ENCODE measurements around the gene SYT17. TPM values are rescaled to one million over a fixed set of nuclear protein-coding genes. Genes with fewer than 3 reads are reported as not detected.
"Not testable (repeated sequence)": the region's sequence is repeated elsewhere in the genome, so short reads cannot be mapped to it uniquely, and the experiment has no call there.

Gene SYT17
- polyA plus RNA-seq, 2 donors: 3.5 to 6.2 TPM

- Histone ChIP-seq H3K27ac (ENCODE audit: low read depth in 2 of 2, low read length in 1 of 2) (no peak overlapping the region), H3K36me3 (ENCODE audit: control insufficient read depth in 2 of 2, insufficient read depth in 2 of 2, low read length in 1 of 2) (peaks cover 0 to 6% of the 10 kb centered on the region in 2 donors), H3K4me1 (ENCODE audit: control insufficient read depth in 2 of 2, insufficient read depth in 2 of 2, low read length in 1 of 2) (no peaks in the 10 kb centered on the region), H3K9me3 (ENCODE audit: control insufficient read depth in 2 of 2, insufficient read depth in 1 of 2, low read depth in 1 of 2, low read length in 1 of 2) (no peaks in the 10 kb centered on the region), H3K27me3 (ENCODE audit: control insufficient read depth in 1 of 2, insufficient read depth in 2 of 2, low read length in 2 of 2) (no peaks in the 10 kb centered on the region), H3K4me3 (ENCODE audit: low read depth in 1 of 2, low read length in 2 of 2) (no peak overlapping the region)
- 67 to 71% methylated on average over 27 of the region's 27 CpGs for WGBS, 2 donors
Measured at GRCh38 chr16:19179546-19180490, 11.8 kb downstream of the SYT17 start.

DNA sequence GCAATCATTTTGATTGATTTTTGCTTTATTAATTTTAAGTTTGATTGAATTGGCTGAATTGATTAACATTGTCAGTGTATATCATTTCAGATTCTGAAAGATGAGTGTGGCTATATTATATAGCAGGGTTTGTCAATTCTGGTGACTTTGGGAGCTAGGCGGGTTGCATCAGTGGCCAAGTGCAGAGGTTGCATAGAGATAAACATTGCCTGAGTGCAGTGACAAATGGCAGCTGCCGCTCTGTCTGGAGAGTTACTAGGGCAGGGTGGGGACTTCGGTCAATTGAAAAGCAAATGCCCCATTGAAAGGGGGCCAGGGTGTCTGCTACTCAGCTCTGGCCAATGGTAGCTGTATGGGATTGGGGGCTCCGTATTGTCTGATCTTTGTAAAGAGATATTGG lies 12.7 kb downstream of the SYT17 start:
- Histone ChIP-seq H3K9me3 (ENCODE audit: control insufficient read depth in 2 of 2, insufficient read depth in 1 of 2, low read depth in 1 of 2, low read length in 1 of 2) (no peaks in the 10 kb centered on the region), H3K27ac (ENCODE audit: low read depth in 2 of 2, low read length in 1 of 2) (no peak overlapping the region), H3K36me3 (ENCODE audit: control insufficient read depth in 2 of 2, insufficient read depth in 2 of 2, low read length in 1 of 2) (peaks cover 0 to 6% of the 10 kb centered on the region in 2 donors), H3K4me3 (ENCODE audit: low read depth in 1 of 2, low read length in 2 of 2) (no peak overlapping the region), H3K27me3 (ENCODE audit: control insufficient read depth in 1 of 2, insufficient read depth in 2 of 2, low read length in 2 of 2) (no peaks in the 10 kb centered on the region), H3K4me1 (ENCODE audit: control insufficient read depth in 2 of 2, insufficient read depth in 2 of 2, low read length in 1 of 2) (no peaks in the 10 kb centered on the region)
- 93 to 97% methylated on average over 4 of the region's 4 CpGs for WGBS, 2 donors

DNA sequence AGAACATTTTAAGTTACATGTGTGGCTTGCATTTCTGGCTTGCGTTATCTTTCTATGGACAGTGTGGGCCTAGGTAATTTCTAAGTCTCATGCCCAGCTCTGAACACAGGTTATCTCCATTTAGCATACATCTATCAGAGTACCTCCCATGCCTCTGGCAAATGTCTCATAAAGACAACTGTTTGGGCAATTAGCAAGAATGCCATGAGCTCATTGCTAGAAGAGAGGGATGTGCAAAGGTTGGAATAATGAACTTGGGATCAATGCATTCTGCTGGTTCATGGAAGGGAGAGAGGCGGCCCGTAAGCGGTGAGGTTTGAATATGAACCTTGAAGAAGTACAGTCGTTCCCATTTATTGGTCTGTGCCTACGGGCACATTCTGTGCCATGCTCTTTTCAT lies 14.4 kb downstream of the SYT17 start:
- Histone ChIP-seq H3K36me3 (ENCODE audit: control insufficient read depth in 2 of 2, insufficient read depth in 2 of 2, low read length in 1 of 2) (peaks cover 0 to 6% of the 10 kb centered on the region in 2 donors), H3K27me3 (ENCODE audit: control insufficient read depth in 1 of 2, insufficient read depth in 2 of 2, low read length in 2 of 2) (no peaks in the 10 kb centered on the region)
- WGBS, 2 donors: 85 to 94% methylated on average over 6 of the region's 6 CpGs

GRCh38 chr16:19183187-19183586 lies 15.1 kb downstream of the SYT17 start:
- no peak overlapping the region for H3K27ac ChIP-seq (ENCODE audit: low read depth in 2 of 2, low read length in 1 of 2)
- no peaks in the 10 kb centered on the region for H3K9me3 ChIP-seq (ENCODE audit: control insufficient read depth in 2 of 2, insufficient read depth in 1 of 2, low read depth in 1 of 2, low read length in 1 of 2)
- WGBS, 2 donors: 85 to 89% methylated on average over 6 of the region's 6 CpGs
- no peaks in the 10 kb centered on the region for H3K27me3 ChIP-seq (ENCODE audit: control insufficient read depth in 1 of 2, insufficient read depth in 2 of 2, low read length in 2 of 2)
- no peak overlapping the region for H3K4me3 ChIP-seq (ENCODE audit: low read depth in 1 of 2, low read length in 2 of 2)
- H3K36me3 ChIP-seq (ENCODE audit: control insufficient read depth in 2 of 2, insufficient read depth in 2 of 2, low read length in 1 of 2): peaks cover 0 to 6% of the 10 kb centered on the region in 2 donors
- H3K4me1 ChIP-seq (ENCODE audit: control insufficient read depth in 2 of 2, insufficient read depth in 2 of 2, low read length in 1 of 2): no peaks in the 10 kb centered on the region

More for the DNA sequence above, 14.4 kb downstream of the SYT17 start:
- no peaks in the 10 kb centered on the region for H3K4me1 ChIP-seq (ENCODE audit: control insufficient read depth in 2 of 2, insufficient read depth in 2 of 2, low read length in 1 of 2)
- H3K27ac ChIP-seq (ENCODE audit: low read depth in 2 of 2, low read length in 1 of 2): no peak overlapping the region
- H3K9me3 ChIP-seq (ENCODE audit: control insufficient read depth in 2 of 2, insufficient read depth in 1 of 2, low read depth in 1 of 2, low read length in 1 of 2): no peaks in the 10 kb centered on the region
- no peak overlapping the region for H3K4me3 ChIP-seq (ENCODE audit: low read depth in 1 of 2, low read length in 2 of 2)

GRCh38 chr16:19184823-19185509 lies 16.9 kb downstream of the SYT17 start:
- WGBS, 2 donors: 69 to 80% methylated on average over 9 of the region's 9 CpGs
- Histone ChIP-seq H3K9me3 (ENCODE audit: control insufficient read depth in 2 of 2, insufficient read depth in 1 of 2, low read depth in 1 of 2, low read length in 1 of 2) (no peaks in the 10 kb centered on the region), H3K4me3 (ENCODE audit: low read depth in 1 of 2, low read length in 2 of 2) (no peak overlapping the region), H3K36me3 (ENCODE audit: control insufficient read depth in 2 of 2, insufficient read depth in 2 of 2, low read length in 1 of 2) (peaks cover 0 to 6% of the 10 kb centered on the region in 2 donors), H3K27ac (ENCODE audit: low read depth in 2 of 2, low read length in 1 of 2) (no peak overlapping the region), H3K27me3 (ENCODE audit: control insufficient read depth in 1 of 2, insufficient read depth in 2 of 2, low read length in 2 of 2) (no peaks in the 10 kb centered on the region), H3K4me1 (ENCODE audit: control insufficient read depth in 2 of 2, insufficient read depth in 2 of 2, low read length in 1 of 2) (no peaks in the 10 kb centered on the region)

GRCh38 chr16:19185510-19185851 lies 17.4 kb downstream of the SYT17 start:
- no peaks in the 10 kb centered on the region for H3K4me1 ChIP-seq (ENCODE audit: control insufficient read depth in 2 of 2, insufficient read depth in 2 of 2, low read length in 1 of 2)
- H3K27me3 ChIP-seq (ENCODE audit: control insufficient read depth in 1 of 2, insufficient read depth in 2 of 2, low read length in 2 of 2): no peaks in the 10 kb centered on the region
- no peak overlapping the region for H3K27ac ChIP-seq (ENCODE audit: low read depth in 2 of 2, low read length in 1 of 2)
- peaks cover 0 to 6% of the 10 kb centered on the region in 2 donors for H3K36me3 ChIP-seq (ENCODE audit: control insufficient read depth in 2 of 2, insufficient read depth in 2 of 2, low read length in 1 of 2)
- H3K4me3 ChIP-seq (ENCODE audit: low read depth in 1 of 2, low read length in 2 of 2): no peak overlapping the region
- 92 to 94% methylated on average over 8 of the region's 8 CpGs for WGBS, 2 donors
- no peaks in the 10 kb centered on the region for H3K9me3 ChIP-seq (ENCODE audit: control insufficient read depth in 2 of 2, insufficient read depth in 1 of 2, low read depth in 1 of 2, low read length in 1 of 2)

- H3K36me3 ChIP-seq (ENCODE audit: control insufficient read depth in 2 of 2, insufficient read depth in 2 of 2, low read length in 1 of 2): peaks cover 0 to 6% of the 10 kb centered on the region in 2 donors
- no peaks in the 10 kb centered on the region for H3K27me3 ChIP-seq (ENCODE audit: control insufficient read depth in 1 of 2, insufficient read depth in 2 of 2, low read length in 2 of 2)
- H3K4me3 ChIP-seq (ENCODE audit: low read depth in 1 of 2, low read length in 2 of 2): no peak overlapping the region
- H3K4me1 ChIP-seq (ENCODE audit: control insufficient read depth in 2 of 2, insufficient read depth in 2 of 2, low read length in 1 of 2): no peaks in the 10 kb centered on the region
- H3K27ac ChIP-seq (ENCODE audit: low read depth in 2 of 2, low read length in 1 of 2): no peak overlapping the region
- 89% methylated on average over 6 of the region's 6 CpGs for WGBS, 2 donors
- H3K9me3 ChIP-seq (ENCODE audit: control insufficient read depth in 2 of 2, insufficient read depth in 1 of 2, low read depth in 1 of 2, low read length in 1 of 2): no peaks in the 10 kb centered on the region
Measured at GRCh38 chr16:19186408-19186807, 18.4 kb downstream of the SYT17 start.

DNA sequence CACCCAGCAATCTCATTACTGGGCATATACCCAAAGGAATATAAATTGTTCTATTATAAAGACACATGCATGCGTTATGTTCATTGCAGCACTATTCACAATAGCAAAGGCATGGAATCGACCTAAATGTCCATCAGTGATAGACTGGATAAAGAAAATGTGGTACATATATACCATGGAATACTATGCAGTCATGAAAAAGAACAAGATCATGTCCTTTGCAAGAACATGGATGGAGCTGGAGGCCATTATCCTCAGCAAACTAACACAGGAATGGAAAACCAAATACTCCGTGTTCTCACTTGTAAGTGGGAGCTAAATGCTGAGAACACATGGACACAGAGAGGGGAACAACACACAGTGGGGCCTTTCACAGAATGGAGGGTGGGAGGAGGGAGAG lies 19.9 kb downstream of the SYT17 start:
- not testable (repeated sequence) for H3K36me3 ChIP-seq (ENCODE audit: control insufficient read depth in 2 of 2, insufficient read depth in 2 of 2, low read length in 1 of 2); H3K9me3 ChIP-seq (ENCODE audit: control insufficient read depth in 2 of 2, insufficient read depth in 1 of 2, low read depth in 1 of 2, low read length in 1 of 2); H3K4me3 ChIP-seq (ENCODE audit: low read depth in 1 of 2, low read length in 2 of 2); H3K27me3 ChIP-seq (ENCODE audit: control insufficient read depth in 1 of 2, insufficient read depth in 2 of 2, low read length in 2 of 2); H3K4me1 ChIP-seq (ENCODE audit: control insufficient read depth in 2 of 2, insufficient read depth in 2 of 2, low read length in 1 of 2); H3K27ac ChIP-seq (ENCODE audit: low read depth in 2 of 2, low read length in 1 of 2)
- WGBS, 2 donors: 83 to 91% methylated on average over 3 of the region's 3 CpGs

GRCh38 chr16:19188406-19188805 lies 20.4 kb downstream of the SYT17 start:
- no peak overlapping the region for H3K4me3 ChIP-seq (ENCODE audit: low read depth in 1 of 2, low read length in 2 of 2)
- H3K9me3 ChIP-seq (ENCODE audit: control insufficient read depth in 2 of 2, insufficient read depth in 1 of 2, low read depth in 1 of 2, low read length in 1 of 2): no peaks in the 10 kb centered on the region
- no peak overlapping the region for H3K27ac ChIP-seq (ENCODE audit: low read depth in 2 of 2, low read length in 1 of 2)
- H3K36me3 ChIP-seq (ENCODE audit: control insufficient read depth in 2 of 2, insufficient read depth in 2 of 2, low read length in 1 of 2): peaks cover 0 to 5% of the 10 kb centered on the region in 2 donors
- H3K4me1 ChIP-seq (ENCODE audit: control insufficient read depth in 2 of 2, insufficient read depth in 2 of 2, low read length in 1 of 2): no peaks in the 10 kb centered on the region
- WGBS, 2 donors: 37 to 44% methylated on average over 5 of the region's 5 CpGs
- H3K27me3 ChIP-seq (ENCODE audit: control insufficient read depth in 1 of 2, insufficient read depth in 2 of 2, low read length in 2 of 2): no peaks in the 10 kb centered on the region
